AG08395 (cell line): Measurements from ENCODE around the gene CTBP1.

ENCODE experiments used
- DNase-seq: peaks from one replicate; pipeline ENCODE4 v3.0.0; 2012; ENCODE audit warnings: mixed read lengths, low spot score

The CTBP1 gene

GRCh38 chr4:1172971-1173757 lies 75.8 kb downstream of the CTBP1 start:
- DNase-seq = peak; percentile 84

GRCh38 chr4:1172228-1172851 lies 76.6 kb downstream of the CTBP1 start, which contains the start of gene SPON2:
Gene SPON2 (minus strand): TSS chr4:1172583.
- peak; percentile 56 for DNase-seq

- DNase-seq = no peak
These were observed 77.4 kb downstream of the CTBP1 start for GRCh38 chr4:1171311-1172227.

GRCh38 chr4:1170976-1171310 lies 78.0 kb downstream of the CTBP1 start:
- no peak for DNase-seq

- DNase-seq = no peak
These were observed 78.6 kb downstream of the CTBP1 start for GRCh38 chr4:1170156-1170975.

- DNase-seq = no peak
These were observed 79.2 kb downstream of the CTBP1 start for GRCh38 chr4:1169691-1170096.

GRCh38 chr4:1169171-1169671 lies 79.7 kb downstream of the CTBP1 start:
- no peak for DNase-seq

- DNase-seq = no peak
These were observed 80.5 kb downstream of the CTBP1 start for GRCh38 chr4:1168191-1169101.

- peak; percentile 76 for DNase-seq
These were observed 81.5 kb downstream of the CTBP1 start for GRCh38 chr4:1167244-1167949.

GRCh38 chr4:1166509-1167243 lies 82.3 kb downstream of the CTBP1 start:
- DNase-seq = no peak

- no peak for DNase-seq
These were observed 83.9 kb downstream of the CTBP1 start for GRCh38 chr4:1164956-1165545.

- no peak for DNase-seq
These were observed 84.5 kb downstream of the CTBP1 start for GRCh38 chr4:1164444-1164843.

GRCh38 chr4:1164040-1164439 lies 84.9 kb downstream of the CTBP1 start:
- DNase-seq = no peak
